ENCODE data around the gene SCGB2B2. TPM values are rescaled to one million over a fixed set of nuclear protein-coding genes. Genes with fewer than 3 reads are reported as not detected.
"Not testable (repeated sequence)": the region's sequence is repeated elsewhere in the genome, so short reads cannot be mapped to it uniquely, and the experiment has no call there.

The SCGB2B2 gene
- total RNA-seq, 1 donor from 2014 or later = 0.74 TPM

DNA sequence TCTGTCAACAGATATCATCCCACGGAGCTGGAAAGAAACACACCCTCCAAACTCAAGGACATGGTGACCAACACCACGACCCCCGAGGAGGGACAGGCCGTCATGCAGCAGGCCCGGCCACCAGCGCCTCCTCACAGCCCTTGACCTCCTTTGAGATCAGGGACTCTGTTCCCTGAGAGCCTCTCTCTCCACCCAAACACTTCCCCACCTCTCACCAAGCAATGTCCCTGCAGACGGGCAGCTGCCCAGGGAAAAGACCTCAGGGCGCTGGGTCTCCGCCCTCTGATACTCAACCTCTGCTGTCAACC is 10.0 kb downstream of the SCGB2B2 start:
- no peaks in the 10 kb centered on the region for H3K4me1 Mint-ChIP-seq (ENCODE audit: unreplicated experiment)
- peaks cover 7% of the 10 kb centered on the region for H3K27me3 Mint-ChIP-seq (ENCODE audit: unreplicated experiment)
- no peaks in the 10 kb centered on the region for H3K9me3 Mint-ChIP-seq (ENCODE audit: unreplicated experiment)
- DNase-seq (ENCODE audit: low spot score) = no peak
- H3K4me3 Mint-ChIP-seq (ENCODE audit: unreplicated experiment) = no peak overlapping the region
- TF ChIP-seq, protein P1, sequence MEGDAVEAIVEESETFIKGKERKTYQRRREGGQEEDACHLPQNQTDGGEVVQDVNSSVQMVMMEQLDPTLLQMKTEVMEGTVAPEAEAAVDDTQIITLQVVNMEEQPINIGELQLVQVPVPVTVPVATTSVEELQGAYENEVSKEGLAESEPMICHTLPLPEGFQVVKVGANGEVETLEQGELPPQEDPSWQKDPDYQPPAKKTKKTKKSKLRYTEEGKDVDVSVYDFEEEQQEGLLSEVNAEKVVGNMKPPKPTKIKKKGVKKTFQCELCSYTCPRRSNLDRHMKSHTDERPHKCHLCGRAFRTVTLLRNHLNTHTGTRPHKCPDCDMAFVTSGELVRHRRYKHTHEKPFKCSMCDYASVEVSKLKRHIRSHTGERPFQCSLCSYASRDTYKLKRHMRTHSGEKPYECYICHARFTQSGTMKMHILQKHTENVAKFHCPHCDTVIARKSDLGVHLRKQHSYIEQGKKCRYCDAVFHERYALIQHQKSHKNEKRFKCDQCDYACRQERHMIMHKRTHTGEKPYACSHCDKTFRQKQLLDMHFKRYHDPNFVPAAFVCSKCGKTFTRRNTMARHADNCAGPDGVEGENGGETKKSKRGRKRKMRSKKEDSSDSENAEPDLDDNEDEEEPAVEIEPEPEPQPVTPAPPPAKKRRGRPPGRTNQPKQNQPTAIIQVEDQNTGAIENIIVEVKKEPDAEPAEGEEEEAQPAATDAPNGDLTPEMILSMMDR (IDR thresholded peaks at IDR 0.05; ENCODE audit: unreplicated experiment) = no peak
- no peaks in the 10 kb centered on the region for H3K36me3 Mint-ChIP-seq (ENCODE audit: low read depth, unreplicated experiment)
- no peak overlapping the region for H3K27ac Mint-ChIP-seq (ENCODE audit: unreplicated experiment)

DNA sequence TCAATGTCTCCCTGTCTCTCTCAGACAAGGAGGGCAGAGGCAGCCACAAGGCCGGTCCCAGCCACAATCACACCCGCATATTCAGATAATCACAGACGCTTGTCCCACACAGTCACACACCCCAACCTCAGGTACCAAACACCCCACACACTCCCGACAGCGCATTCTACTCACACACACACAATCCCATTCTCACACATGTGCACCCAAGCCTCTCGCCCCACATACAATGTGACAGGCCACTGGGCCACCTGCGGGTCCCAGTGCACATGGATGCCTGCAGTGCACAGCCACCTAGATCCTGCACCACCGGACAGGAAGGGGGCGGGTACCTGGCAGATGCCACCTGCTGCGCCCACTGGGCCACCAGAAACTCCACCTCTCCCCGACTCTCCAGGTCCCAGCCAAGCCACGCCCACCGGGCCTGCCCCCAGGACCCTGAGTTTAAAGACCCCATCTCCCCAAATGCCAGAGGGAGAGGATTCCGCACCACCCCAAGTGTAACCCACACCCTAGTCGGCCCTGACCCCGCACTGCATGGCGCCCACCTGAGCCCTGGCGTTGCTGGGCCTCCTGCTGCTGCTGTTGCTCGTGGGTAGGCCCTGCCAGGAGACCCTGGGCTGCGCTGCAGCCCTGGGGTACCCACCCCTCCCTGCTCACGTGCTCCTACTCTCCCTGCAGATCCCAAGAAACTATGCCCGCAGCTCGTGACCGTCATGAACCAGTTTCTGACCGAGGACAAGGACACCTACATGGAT is 10.6 kb downstream of the SCGB2B2 start:
- DNase-seq (ENCODE audit: low spot score) = no peak
- TF ChIP-seq, protein P1 (IDR thresholded peaks at IDR 0.05; ENCODE audit: unreplicated experiment) = no peak
- no peaks in the 10 kb centered on the region for H3K9me3 Mint-ChIP-seq (ENCODE audit: unreplicated experiment)
- H3K4me3 Mint-ChIP-seq (ENCODE audit: unreplicated experiment) = no peak overlapping the region
- H3K27ac Mint-ChIP-seq (ENCODE audit: unreplicated experiment) = no peak overlapping the region
- H3K36me3 Mint-ChIP-seq (ENCODE audit: low read depth, unreplicated experiment) = no peaks in the 10 kb centered on the region
- H3K4me1 Mint-ChIP-seq (ENCODE audit: unreplicated experiment) = no peaks in the 10 kb centered on the region
- H3K27me3 Mint-ChIP-seq (ENCODE audit: unreplicated experiment) = peaks cover 7% of the 10 kb centered on the region

DNA sequence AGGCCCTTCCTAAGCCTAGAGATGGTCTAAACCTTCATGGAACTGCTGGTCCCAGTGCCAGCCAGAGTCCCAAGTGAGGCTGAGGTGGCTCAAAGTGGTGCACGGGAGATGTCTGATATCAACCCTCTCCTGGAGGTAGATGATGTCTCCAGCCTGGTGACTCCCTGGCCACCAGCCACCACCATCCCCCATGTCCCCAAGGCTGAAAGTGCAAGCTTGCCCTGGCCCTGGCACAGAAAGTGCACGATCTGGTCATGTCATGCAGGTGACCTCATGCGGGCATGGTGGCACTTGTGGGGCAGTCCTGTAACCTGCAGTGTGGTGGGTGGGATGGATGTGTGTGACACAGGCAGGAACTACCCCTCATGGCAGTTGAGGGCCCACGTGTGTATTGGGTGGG is 11.7 kb downstream of the SCGB2B2 start:
- H3K4me3 Mint-ChIP-seq (ENCODE audit: unreplicated experiment); DNase-seq (ENCODE audit: low spot score); H3K27me3 Mint-ChIP-seq (ENCODE audit: unreplicated experiment); H3K9me3 Mint-ChIP-seq (ENCODE audit: unreplicated experiment); H3K4me1 Mint-ChIP-seq (ENCODE audit: unreplicated experiment); H3K36me3 Mint-ChIP-seq (ENCODE audit: low read depth, unreplicated experiment); H3K27ac Mint-ChIP-seq (ENCODE audit: unreplicated experiment): not testable (repeated sequence)

DNA sequence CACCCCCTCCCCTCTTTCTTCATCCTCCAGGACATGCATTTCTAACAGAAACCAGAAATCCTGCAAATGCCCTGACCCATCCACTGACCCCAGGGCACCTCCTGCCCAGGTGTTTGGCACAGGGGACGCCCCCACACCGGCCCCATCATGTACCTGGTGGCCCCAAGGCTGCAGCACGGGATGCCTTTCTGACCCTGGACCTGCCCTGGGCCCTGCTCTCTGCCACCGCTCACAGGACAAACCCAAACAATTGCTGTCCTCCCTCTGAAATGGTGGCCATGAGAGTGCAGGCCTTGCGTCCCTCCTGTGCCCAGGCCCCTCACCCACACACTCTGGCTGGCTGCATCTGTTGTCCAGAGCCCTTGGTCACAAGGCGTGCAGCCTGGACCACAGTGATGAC is 12.1 kb downstream of the SCGB2B2 start:
- H3K4me3 Mint-ChIP-seq (ENCODE audit: unreplicated experiment) = no peak overlapping the region
- H3K9me3 Mint-ChIP-seq (ENCODE audit: unreplicated experiment) = no peaks in the 10 kb centered on the region
- no peaks in the 10 kb centered on the region for H3K4me1 Mint-ChIP-seq (ENCODE audit: unreplicated experiment)
- TF ChIP-seq, protein P1 (IDR thresholded peaks at IDR 0.05; ENCODE audit: unreplicated experiment) = no peak
- H3K27me3 Mint-ChIP-seq (ENCODE audit: unreplicated experiment) = peaks cover 10% of the 10 kb centered on the region
- H3K36me3 Mint-ChIP-seq (ENCODE audit: low read depth, unreplicated experiment) = no peaks in the 10 kb centered on the region
- no peak for DNase-seq (ENCODE audit: low spot score)
- no peak overlapping the region for H3K27ac Mint-ChIP-seq (ENCODE audit: unreplicated experiment)

DNA sequence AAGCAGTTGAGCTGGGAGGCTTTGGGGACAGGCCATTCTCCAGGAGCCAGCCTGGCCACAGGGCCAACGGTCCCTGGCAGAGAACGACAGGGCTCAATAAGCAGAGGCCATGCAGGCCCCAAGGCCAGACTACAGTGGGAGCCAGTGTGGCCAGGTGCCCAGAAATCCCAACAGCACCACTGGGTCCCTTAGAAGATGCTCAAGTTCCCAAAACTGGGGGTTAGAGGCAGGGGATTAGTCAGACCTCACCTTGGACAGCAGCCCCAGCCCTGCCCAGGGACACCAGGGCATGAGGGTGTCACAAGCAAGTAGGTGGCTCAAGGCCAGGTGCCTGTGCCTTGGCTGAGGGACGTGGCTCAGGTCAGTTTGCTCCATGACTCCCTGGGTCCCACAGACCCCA is 12.8 kb downstream of the SCGB2B2 start:
- TF ChIP-seq, protein P1 (IDR thresholded peaks at IDR 0.05; ENCODE audit: unreplicated experiment) = no peak
- H3K36me3 Mint-ChIP-seq (ENCODE audit: low read depth, unreplicated experiment) = no peaks in the 10 kb centered on the region
- H3K4me1 Mint-ChIP-seq (ENCODE audit: unreplicated experiment) = no peaks in the 10 kb centered on the region
- H3K27ac Mint-ChIP-seq (ENCODE audit: unreplicated experiment) = no peak overlapping the region
- DNase-seq (ENCODE audit: low spot score) = no peak
- no peaks in the 10 kb centered on the region for H3K9me3 Mint-ChIP-seq (ENCODE audit: unreplicated experiment)
- no peak overlapping the region for H3K4me3 Mint-ChIP-seq (ENCODE audit: unreplicated experiment)
- peaks cover 9% of the 10 kb centered on the region for H3K27me3 Mint-ChIP-seq (ENCODE audit: unreplicated experiment)
